Lower leg skin (tissue), 3 donors: Measurements from ENCODE around the gene CYGB.

ENCODE experiments used
- CTCF ChIP-seq, 3 donors: fragments of 450-650 bp; IDR thresholded peaks; one replicate each; pipeline ENCODE4 v1.5.1; 2016; ENCODE audit warnings: antibody characterized with exemption in 3 of 3, mild to moderate bottlenecking in 3 of 3, moderate library complexity in 2 of 3
- POLR2A ChIP-seq, 2 donors: fragments of 450-650 bp; IDR thresholded peaks; one replicate each; pipeline ENCODE4 v1.6.1; 2016 to 2017; ENCODE audit warnings: antibody characterized with exemption in 2 of 2, mild to moderate bottlenecking in 1 of 2, moderate library complexity in 1 of 2

DNA sequence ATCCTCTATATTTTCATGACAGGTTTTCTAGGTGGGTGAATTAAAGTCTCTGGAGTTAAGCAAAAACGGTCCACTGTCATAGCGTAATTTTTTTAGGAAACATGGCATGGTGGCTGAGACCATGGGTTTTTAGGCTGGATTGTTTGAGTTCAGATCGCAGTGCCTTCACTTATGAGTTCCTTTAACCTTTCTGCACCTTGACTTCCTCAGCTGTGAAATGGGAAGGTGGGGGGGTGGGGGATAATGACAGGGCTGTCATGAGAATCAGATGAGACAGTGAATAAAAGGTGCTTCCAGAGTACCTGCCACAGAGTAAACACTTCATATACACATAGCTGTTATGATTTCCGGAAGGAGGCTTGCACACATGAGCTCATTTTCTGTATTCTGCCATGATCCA lies 14.2 kb upstream of the CYGB start:
- TF ChIP-seq CTCF (IDR thresholded peaks at IDR 0.05) (no peak), POLR2A (IDR thresholded peaks at IDR 0.05) (no peak)
